K562 (cell line): ENCODE data around the gene AKT1. TPM values are rescaled to one million over a fixed set of nuclear protein-coding genes. Genes with fewer than 3 reads are reported as not detected.

Experiments
- ATAC-seq: fragments of 200-7000 bp; cut with Tn5 transposase; 3 replicates; pipeline ENCODE4 v1.9.1; 2020; ENCODE audit warnings: moderate library complexity
- BruUV-seq: library from RNA; stranded (reverse); fragments of 400-500 nt; replicated peaks from 2 replicates; lab custom pipeline; 2021; lab: Mats Ljungman, UMichigan
- CTCF ChIA-PET: fragments of 300-600 bp; formaldehyde crosslinking; extraction: SDS; loops from one replicate; lab custom pipeline; 2021; ENCODE audit warnings: low intra/inter-chr PET ratio; lab: Yijun Ruan, JAX
- POLR2A ChIA-PET: fragments of 300-600, 350-650 bp; sonication (Branson Sonifier 250); formaldehyde crosslinking; extraction: SDS; loops from one replicate; lab custom pipeline; 2021; ENCODE audit warnings: antibody characterized with exemption, inconsistent platforms; lab: Yijun Ruan, JAX
- DNase-seq, 4 experiments: peaks; one replicate each; pipeline versions ENCODE4 v3.0.0 to v3.0.0-alpha.2; 2011 to 2018; ENCODE audit warnings: low spot score in 3 of 4, mixed read lengths in 3 of 4; ENCODE audit errors: extremely low read depth in 1 of 4
- FAIRE-seq: peaks from 2 replicates; lab custom pipeline; 2011; peaks lifted over from hg19 to GRCh38; lab: Jason Lieb, UNC
- H2AFZ ChIP-seq: 2 replicates; pipeline ENCODE4 v1.6.0; 2011; ENCODE audit warnings: low read depth, low read length, control low read depth, inconsistent platforms
- H3K27ac ChIP-seq: fragments of 200-600 bp; 3 replicates; pipeline ENCODE4 v1.8.0; 2011; ENCODE audit warnings: low read depth, mild to moderate bottlenecking, control low read depth, inconsistent platforms, low read length, moderate library complexity, mixed read lengths; ENCODE audit errors: extremely low read depth
- H3K27me3 ChIP-seq, 2 experiments: fragments of 300-600 bp in 1 of 2; 2 replicates in 1 of 2; 3 replicates in 1 of 2; pipeline versions ENCODE4 v1.6.0 to v1.8.0; 2011; ENCODE audit warnings: inconsistent platforms in 2 of 2, low read length in 2 of 2, mild to moderate bottlenecking in 1 of 2, mixed read lengths in 1 of 2, moderate library complexity in 1 of 2; ENCODE audit not compliant: control insufficient read depth in 2 of 2, insufficient read depth in 2 of 2
- H3K36me3 ChIP-seq: fragments of 300-600 bp; 3 replicates; pipeline ENCODE4 v1.8.0; 2011; ENCODE audit warnings: mild to moderate bottlenecking, low read length, inconsistent platforms; ENCODE audit not compliant: control insufficient read depth, insufficient read depth
- H3K4me1 ChIP-seq, 2 experiments: fragments of 200-600 bp in 1 of 2; replicated peaks in 1 of 2; 2 replicates in 1 of 2; 3 replicates in 1 of 2; pipeline versions ENCODE4 v1.5.1 to v1.8.0; 2011; ENCODE audit warnings: inconsistent platforms in 2 of 2, low read length in 2 of 2, mild to moderate bottlenecking in 1 of 2, mixed read lengths in 1 of 2, moderate library complexity in 1 of 2; ENCODE audit not compliant: control insufficient read depth in 2 of 2, insufficient read depth in 2 of 2
- H3K4me2 ChIP-seq: 2 replicates; pipeline ENCODE4 v1.6.1; 2011; ENCODE audit warnings: low read length, control low read depth, inconsistent platforms, mixed read lengths; ENCODE audit not compliant: insufficient read depth
- H3K4me3 ChIP-seq: fragments of 200-600 bp; sonication (generic), shearing (Covaris generic); 2 replicates; pipeline ENCODE4 v1.5.1; 2016; ENCODE audit warnings: control low read depth, inconsistent platforms
- H3K79me2 ChIP-seq: fragments of 200-600 bp; 3 replicates; pipeline ENCODE4 v1.8.0; 2011; ENCODE audit warnings: low read length, inconsistent platforms; ENCODE audit not compliant: control insufficient read depth, insufficient read depth
- H3K9ac ChIP-seq, 2 experiments: 2 replicates each; pipeline versions ENCODE4 v1.6.0 to v1.6.1; 2011; ENCODE audit warnings: low read depth in 2 of 2, low read length in 2 of 2, control low read depth in 1 of 2, inconsistent platforms in 1 of 2, mild to moderate bottlenecking in 1 of 2, mixed read lengths in 1 of 2; ENCODE audit not compliant: insufficient read depth in 1 of 2
- H3K9me1 ChIP-seq: one replicate; pipeline ENCODE4 v1.6.0; 2011; ENCODE audit warnings: inconsistent platforms, mild to moderate bottlenecking, low read length, moderate library complexity; ENCODE audit not compliant: control insufficient read depth, insufficient read depth
- H3K9me3 ChIP-seq: replicated peaks from 2 replicates; pipeline ENCODE4 v1.5.1; 2011; ENCODE audit warnings: low read depth, low read length, inconsistent platforms; ENCODE audit not compliant: control insufficient read depth, insufficient read depth
- H4K20me1 ChIP-seq: replicated peaks from 2 replicates; pipeline ENCODE4 v1.6.1; 2011; ENCODE audit warnings: low read length, inconsistent platforms, mixed read lengths; ENCODE audit not compliant: control insufficient read depth, insufficient read depth
- ADNP ChIP-seq: fragments of 200-800 bp; sonication (Bioruptor generic); IDR thresholded peaks from 2 replicates; pipeline ENCODE4 v1.6.1; 2016; ENCODE audit warnings: missing genetic modification characterization, missing compliant biosample characterization
- BCL6 ChIP-seq: fragments of 250-450 bp; sonication (Bioruptor Pico); IDR thresholded peaks from 2 replicates; pipeline ENCODE4 v1.4.0; 2020
- CBX2 ChIP-seq: fragments of 200-600 bp; sonication (generic); IDR thresholded peaks from one replicate; pipeline ENCODE4 v1.6.1; 2012; ENCODE audit warnings: mild to moderate bottlenecking, low read length, inconsistent platforms; ENCODE audit not compliant: insufficient read depth, poor library complexity, severe bottlenecking
- CHD2 ChIP-seq: IDR thresholded peaks from 2 replicates; pipeline ENCODE4 v1.6.1; 2011; ENCODE audit warnings: low read depth, low read length
- MBD2 ChIP-seq: sonication (generic); IDR thresholded peaks from 2 replicates; pipeline ENCODE4 v1.6.1; 2016; ENCODE audit warnings: low read depth, borderline replicate concordance
- MED1 ChIP-seq: sonication (generic); formaldehyde crosslinking; IDR thresholded peaks from 2 replicates; pipeline ENCODE4 v1.8.1; 2023; ENCODE audit warnings: missing genetic modification reagents, borderline replicate concordance
- MGA ChIP-seq: fragments of 450-650 bp; IDR thresholded peaks from 2 replicates; pipeline ENCODE4 v1.6.1; 2016; ENCODE audit warnings: mild to moderate bottlenecking, moderate library complexity
- PTTG1 ChIP-seq: fragments of 450-650 bp; IDR thresholded peaks from 2 replicates; pipeline ENCODE4 v1.6.1; 2016; ENCODE audit warnings: low read depth, mild to moderate bottlenecking, missing genetic modification characterization, missing compliant biosample characterization
- USF2 ChIP-seq: sonication (generic); formaldehyde crosslinking; IDR thresholded peaks from 2 replicates; pipeline ENCODE4 v1.5.0; 2020; ENCODE audit warnings: missing genetic modification reagents
- ZNF436 ChIP-seq: fragments of 250-450, 450-650 bp; sonication (Bioruptor Pico); formaldehyde crosslinking; IDR thresholded peaks from 2 replicates; pipeline ENCODE4 v1.7.0; 2020; ENCODE audit warnings: mild to moderate bottlenecking
- WGBS: fragments of 100-300 bp; shearing (Covaris generic); methylation state at CpG from one replicate; pipeline ENCODE4 v1.1.6; 2016; ENCODE audit warnings: low coverage, mixed read lengths; ENCODE audit not compliant: insufficient coverage; ENCODE audit errors: missing lambda C conversion rate; 5-methylcytosine and 5-hydroxymethylcytosine counted together
- in situ Hi-C: fragments of 300-500 bp; cut with MboI; formaldehyde crosslinking; loops from 4 replicates; pipeline ENCODE4 v1.15.0; 2018; ENCODE audit warnings: inconsistent platforms, mixed read lengths
- intact Hi-C: fragments of 100-400 bp; cut with micrococcal nuclease; formaldehyde crosslinking; loops from 2 replicates; pipeline ENCODE4 v1.14.2; 2022
- polyA plus RNA-seq, 8 experiments: library from polyadenylated mRNA; depleted of rRNA in 4 of 8; stranded (reverse) in 5 of 8; unstranded in 3 of 8; fragments of >200 nt; fragmentation: Nextera tagmentation in 2 of 8; fragmentation: Illumina TruSeq in 1 of 8; extraction: Ambion mirVana in 2 of 8; extraction: Trizol in 1 of 8; gene quantifications; 2 replicates each; pipeline versions ENCODE4 v1.2.1 to v1.2.3, GENCODE V29; 2011 to 2014; ENCODE audit warnings: inconsistent platforms in 1 of 8, missing spikeins in 1 of 8
- total RNA-seq, 7 experiments: library from RNA; depleted of rRNA in 6 of 7; stranded (reverse); fragments of >200 nt in 6 of 7; fragmentation: Illumina TruSeq in 2 of 7; extraction: Trizol in 2 of 7; gene quantifications; 2 replicates each; pipeline versions ENCODE4 v1.2.1 to v1.2.3, GENCODE V29; 2011 to 2021; ENCODE audit warnings: low replicate concordance in 1 of 7

AKT1 gene
- total and polyA plus RNA-seq, 9 of the 15 experiments (the other 6 are each of a cell fraction or from before 2014, with no cell fraction given), result 0.49 to 132 (median 75.1) TPM

- no peak for FAIRE-seq
- CTCF ChIA-PET, result no interaction called here
- in situ Hi-C loops, result no loop called here
- TF ChIP-seq BCL6 (no peak), MBD2 (no peak), ZNF436 (no peak), USF2 (no peak), CBX2 (no peak), CHD2 (no peak), MED1 (CRISPR knock-in tag) (no peak), ADNP (no peak), PTTG1 (no peak), MGA (no peak)
Observed at GRCh38 chr14:104750056-104750752, 45.3 kb downstream of the AKT1 start.

More at GRCh38 chr14:104750056-104750752, 45.3 kb downstream of the AKT1 start:
- ATAC-seq (no peak), DNase-seq (no peak)
- Histone ChIP-seq H4K20me1 (0 out of 2 replicates have a peak, but pooled peaks cover 8% of the 10 kb centered on the region), H3K4me3 (no peak overlapping the region), H3K36me3 (peaks cover 7% of the 10 kb centered on the region; the same call in 2 of the 3 replicates), H3K27ac (no peak overlapping the region), H2AFZ (0 out of 2 replicates have a peak overlapping the region, but pooled peaks have one; percentile 51), H3K79me2 (peaks cover 23% of the 10 kb centered on the region), H3K9ac (no peak overlapping the region), H3K4me2 (no peak overlapping the region), H3K4me1 (peaks cover 9 to 38% of the 10 kb centered on the region in 2 experiments; a peak in 3 of 5 replicates), H3K27me3 (no peaks in the 10 kb centered on the region), H3K9me1 (no peaks in the 10 kb centered on the region), H3K9me3 (0 out of 2 replicates have a peak, but pooled peaks cover 4% of the 10 kb centered on the region)
- 51% methylated on average over 12 of the region's 12 CpGs for WGBS
- intact Hi-C loops, result loop anchor here (5.0 kb wide), 1 partner anchor 77 kb away; no protein-coding TSS in a partner anchor
- POLR2A ChIA-PET, result interaction anchor here (0.7 to 0.8 kb wide), 2 partner anchors 15 to 38 kb away, joined by 3 to 4 read pairs; no protein-coding TSS in a partner anchor
- BruUV-seq, result no TSS peak
